ENCODE results near the gene COG6.

Gene COG6

GRCh38 chr13:39682310-39682709, 26.8 kb downstream of the COG6 start:
- no peak for DNase-seq

DNA sequence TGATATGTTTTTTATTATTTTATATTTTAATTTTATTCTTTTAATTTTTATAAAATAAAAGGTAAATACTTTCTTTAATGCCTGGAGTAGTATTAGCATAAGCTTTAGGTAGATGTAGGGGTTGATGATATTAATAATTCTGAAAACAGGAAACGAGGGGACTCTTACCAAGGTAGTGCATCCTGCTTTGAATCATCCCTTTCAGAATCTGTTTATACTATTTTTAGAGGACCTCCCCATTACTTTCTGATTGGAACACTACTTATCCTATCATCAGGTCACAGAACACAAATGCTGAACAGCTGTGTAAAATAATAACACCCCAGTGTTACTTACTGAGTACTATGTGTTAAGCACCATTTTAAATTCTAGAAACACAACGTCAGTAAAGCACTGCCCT, 27.3 kb downstream of the COG6 start:
- no peak for DNase-seq

DNA sequence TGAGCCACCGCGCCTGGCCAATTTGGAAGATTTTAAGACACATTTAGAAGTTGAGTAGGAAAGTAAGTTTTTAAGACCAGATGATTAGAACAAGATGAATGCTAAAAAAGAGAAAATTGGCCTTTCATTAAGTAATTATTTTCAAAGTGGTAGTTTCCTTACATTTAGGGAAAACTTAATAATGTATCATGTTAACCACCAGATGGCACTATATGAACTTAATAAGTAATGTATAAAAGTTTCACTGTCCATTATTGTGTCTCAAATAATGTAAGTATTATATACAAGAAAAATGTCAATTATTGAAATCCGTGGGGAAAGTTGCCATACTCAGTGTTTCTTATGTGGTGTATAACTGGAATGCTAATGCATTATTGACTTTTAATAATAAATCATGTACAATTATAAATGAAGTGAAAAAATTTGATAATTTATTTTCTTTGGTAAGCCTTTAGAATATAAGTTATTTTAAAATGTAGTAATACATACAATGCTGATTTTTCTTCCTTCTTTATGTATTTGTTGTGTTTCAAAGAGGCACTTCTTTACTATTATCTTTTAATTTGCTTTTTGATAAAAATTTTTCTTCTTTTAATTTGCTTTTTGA, 29.2 kb downstream of the COG6 start:
- peak; percentile 17 for DNase-seq

- peak; percentile 30 to 32 for DNase-seq
Observed at GRCh38 chr13:39685652-39686051, 30.2 kb downstream of the COG6 start.

DNA sequence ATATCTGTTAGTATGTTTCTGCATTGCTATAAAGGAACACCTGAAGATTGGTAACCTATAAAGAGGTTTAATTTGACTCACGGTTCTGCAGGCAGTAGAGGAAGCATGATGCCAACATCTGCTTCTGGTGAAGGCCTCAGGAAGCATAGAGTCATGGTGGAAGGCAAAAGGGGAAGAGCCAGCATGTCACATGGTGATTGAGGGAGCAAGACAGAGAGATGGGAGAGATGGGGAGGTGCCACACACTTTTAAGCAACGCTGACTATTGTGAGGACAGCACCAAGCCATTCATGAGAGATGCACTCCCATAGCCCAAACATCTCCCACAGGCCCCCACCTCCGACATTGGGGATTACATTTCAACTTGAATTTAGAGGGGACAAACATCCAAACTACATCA, 32.8 kb downstream of the COG6 start:
- peak; percentile 27 to 31 for DNase-seq

DNA sequence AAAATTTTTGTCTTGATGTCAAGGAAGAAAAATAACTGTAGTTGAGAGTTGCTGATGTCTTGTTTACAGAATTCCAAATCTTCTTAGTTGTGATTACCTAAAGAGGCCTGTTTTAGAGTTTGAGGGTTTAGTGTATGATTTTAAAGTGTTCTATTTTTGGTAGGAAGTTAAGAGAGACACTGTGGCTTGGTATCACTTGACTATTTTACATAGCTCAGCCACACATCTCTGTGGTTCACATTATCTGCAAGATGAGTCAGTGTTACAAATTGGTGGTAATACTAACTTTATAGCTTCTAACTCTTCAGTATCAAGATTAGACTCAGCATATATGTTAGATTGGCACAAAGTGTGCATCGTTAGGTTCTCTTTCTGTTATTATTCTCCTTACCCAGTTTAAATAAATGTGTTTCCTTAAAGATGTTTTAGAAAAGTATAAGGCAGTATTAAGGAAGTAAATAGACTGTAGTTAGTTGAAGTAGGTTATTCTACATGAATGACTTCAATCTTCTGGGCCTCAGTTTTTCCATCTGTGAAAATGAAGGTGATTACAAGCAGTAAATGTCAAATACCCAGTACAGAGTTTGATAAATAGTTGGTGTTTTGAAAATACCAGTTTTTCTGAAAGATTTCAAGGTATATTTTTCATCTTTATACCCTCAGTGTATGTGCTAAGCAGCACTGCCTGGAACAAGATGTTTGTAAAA, 33.4 kb downstream of the COG6 start:
- DNase-seq = peak; percentile 0 to 2

DNA sequence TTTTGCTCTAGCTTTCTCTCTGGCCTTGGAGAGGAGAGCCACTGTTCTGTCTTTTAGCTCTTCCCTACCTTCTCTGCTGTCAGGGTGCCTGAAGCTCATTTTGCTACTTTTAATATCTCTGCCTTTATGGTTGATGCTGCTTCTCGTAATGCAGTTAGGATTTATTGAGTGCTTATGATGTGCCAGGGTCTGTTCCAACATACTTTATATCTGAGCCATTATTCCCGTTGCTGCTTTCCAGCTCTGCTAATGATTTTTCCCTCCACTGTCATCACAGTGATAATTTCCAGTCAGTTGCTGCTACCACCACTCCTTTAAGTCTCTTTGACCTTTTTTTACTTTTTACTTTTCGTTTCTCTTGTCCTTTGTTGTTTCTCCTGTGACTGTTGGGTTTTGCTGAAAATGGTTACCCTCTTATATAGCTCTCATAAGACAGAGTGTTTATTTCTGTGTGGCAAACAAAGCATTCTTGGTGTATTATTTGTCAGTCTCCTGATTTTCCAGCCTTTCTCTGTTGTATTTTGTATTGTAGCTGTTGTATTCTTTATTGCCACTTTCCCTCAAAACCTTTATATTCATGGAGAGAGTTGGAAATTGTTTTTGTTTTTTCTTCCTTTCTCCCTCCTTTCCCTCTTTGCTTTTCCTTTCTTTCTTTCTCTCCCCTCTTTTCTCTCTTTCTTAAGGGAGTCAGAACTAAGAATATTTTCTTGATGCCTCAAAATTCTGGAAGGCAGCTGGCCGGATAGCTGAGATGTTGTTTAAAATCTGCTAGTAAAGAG, 37.4 kb downstream of the COG6 start:
- no peak for DNase-seq

GRCh38 chr13:39699274-39699673, 43.8 kb downstream of the COG6 start:
- no peak for DNase-seq

- no peak for DNase-seq
Observed at GRCh38 chr13:39712626-39713025, 57.2 kb downstream of the COG6 start.

DNA sequence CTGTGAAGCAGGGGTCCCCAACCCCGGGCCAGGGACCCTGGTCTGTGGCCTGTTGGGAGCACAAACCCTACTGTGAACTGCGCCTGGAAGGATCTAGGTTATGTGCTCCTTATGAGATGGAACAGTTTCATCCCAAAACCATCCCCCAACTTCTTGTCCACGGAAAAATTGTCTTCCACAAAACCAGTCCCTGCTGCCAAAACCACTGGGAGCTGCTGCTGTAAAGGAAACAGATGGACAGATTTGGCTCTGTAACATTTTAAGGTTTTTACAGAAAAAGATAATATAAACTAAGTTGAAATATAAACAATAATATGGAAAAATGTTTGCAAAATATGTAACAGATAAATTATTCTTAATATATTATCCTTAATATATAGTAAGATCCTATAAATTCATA, 73.7 kb downstream of the COG6 start:
- no peak for DNase-seq

DNA sequence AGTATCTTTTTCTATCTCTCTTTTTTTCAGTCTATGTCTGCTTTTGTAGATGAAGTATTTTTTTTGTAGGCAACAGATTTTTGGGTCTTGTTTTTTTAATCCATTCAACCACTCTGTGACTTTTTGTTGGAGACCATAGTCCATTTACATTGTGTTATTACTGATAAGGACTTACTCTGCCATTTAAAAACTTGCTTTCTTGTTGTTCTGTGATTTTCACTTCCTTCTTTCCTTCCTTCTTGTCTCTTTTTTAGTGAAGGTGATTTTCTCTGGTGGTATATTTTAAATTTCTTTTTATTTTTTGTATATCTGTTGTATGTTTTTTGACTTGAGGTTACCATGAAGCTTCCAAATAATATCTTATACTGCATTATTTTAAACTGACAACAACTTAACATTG, 79.5 kb downstream of the COG6 start:
- DNase-seq = no peak

DNA sequence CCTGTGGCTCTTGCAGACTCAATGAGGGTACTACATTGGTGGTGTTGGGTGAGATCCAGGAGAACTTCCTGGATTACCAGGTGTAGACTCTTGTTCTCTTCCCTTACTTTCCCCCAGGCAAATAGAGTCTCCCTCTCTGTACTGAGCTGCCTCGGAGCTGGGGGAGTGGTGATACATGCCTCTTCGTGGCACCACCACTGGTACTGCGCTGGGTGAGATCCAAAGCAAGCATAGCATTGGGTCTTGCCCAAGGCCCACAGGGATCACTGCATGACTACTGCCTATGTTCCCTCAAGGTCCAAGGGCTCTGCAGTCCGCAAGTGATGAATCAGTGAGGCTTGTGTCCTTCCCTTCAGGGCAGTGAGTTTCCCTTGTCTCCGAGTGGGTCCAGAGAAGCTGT, 81.6 kb downstream of the COG6 start:
- DNase-seq = no peak

DNA sequence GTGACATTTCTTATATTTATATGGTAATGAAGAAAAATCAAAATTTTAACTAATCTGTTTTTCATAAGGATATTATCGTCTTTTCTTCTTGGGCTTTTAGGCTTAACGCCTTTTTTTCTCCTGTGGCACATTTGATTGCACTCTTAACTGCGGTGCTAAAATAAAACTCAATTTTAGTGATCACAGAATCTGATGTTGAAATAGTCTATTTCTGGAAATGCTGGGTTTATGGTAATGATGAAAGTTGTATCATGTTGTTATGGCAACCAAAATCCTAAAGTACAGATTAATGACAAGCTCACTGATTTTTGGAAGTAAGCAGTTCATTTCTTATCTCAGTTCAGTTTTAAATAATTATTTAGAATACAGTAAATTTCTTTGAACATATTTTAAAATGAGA, 85.3 kb downstream of the COG6 start:
- no peak for DNase-seq

DNA sequence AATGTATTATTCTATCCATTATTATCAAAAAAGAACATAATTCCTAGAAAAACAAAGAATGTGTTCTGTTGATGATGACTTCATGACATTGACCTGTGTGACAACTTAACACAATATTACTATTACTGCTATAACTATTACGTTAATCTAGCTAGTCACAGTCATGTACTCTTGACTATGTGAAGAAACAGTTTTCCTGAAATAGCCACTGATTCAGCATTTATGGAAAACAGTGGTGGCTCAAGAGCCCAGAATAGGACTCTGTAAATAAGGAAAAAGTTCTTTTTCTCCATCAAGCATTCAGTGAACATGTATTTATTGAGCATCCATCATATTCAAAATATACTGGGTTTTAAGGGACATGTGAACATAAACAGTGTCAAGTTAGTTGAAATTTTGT, 93.5 kb downstream of the COG6 start:
- no peak for DNase-seq

- DNase-seq = no peak
Observed at GRCh38 chr13:39749528-39749927, 94.1 kb downstream of the COG6 start.

- no peak for DNase-seq
Observed at GRCh38 chr13:39751805-39752204, 96.3 kb downstream of the COG6 start.

DNA sequence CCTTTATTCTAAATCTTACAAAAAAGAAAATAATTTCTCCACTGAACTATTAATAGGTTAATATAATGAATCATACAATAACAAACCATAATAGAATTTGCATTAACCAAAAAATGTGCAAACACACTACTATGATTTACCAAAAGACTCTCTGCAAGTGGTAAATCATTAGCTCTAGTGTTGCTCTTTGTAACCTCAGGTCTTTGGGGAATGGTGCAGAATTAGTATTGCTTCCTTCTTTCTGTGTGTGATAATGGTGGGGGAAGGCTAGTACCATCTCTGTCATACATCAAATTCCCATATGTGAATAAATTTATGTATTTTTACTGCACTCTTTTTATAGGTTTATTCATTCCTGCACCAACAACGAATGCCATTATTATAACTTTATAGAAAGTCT, 105.1 kb downstream of the COG6 start:
- no peak for DNase-seq

- no peak for DNase-seq
Observed at GRCh38 chr13:39765801-39766463, 110.5 kb downstream of the COG6 start.

GRCh38 chr13:39766464-39767158, 111.1 kb downstream of the COG6 start:
- DNase-seq = no peak

DNA sequence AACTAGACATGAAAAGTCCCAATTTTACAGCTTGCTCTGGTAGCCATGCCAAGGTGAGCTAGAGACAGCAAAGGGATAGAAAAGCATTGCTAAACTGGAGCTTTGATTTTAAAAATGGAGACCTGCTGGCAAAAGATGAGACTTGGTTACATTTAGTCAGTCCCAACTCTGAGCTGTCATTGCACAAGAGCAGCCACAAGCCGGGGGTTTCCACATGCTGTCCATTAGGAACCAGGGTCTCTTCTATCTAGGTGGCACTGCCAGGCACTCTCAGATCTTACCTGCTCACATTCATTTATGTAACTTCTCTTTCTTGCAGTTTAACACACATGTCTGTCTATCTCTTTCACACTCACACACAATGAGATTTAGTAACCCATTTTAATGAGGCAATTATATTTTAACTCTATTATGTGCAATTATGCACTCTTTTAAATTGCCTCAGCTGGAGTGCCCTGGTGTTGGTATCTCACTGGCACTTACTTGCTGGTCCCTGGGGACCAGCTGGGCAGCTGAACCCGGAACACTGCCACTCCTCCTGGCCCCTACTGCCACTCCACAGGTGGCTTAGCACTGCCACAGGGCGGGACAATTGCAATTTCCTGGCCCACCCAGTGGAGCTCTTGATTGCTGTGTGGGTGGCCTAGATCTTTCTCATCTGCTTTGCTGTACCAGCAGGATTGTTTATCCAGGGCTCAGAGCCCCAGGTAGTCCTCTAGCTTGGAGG, 112.5 kb downstream of the COG6 start:
- DNase-seq = no peak

GRCh38 chr13:39768962-39769361, 113.5 kb downstream of the COG6 start:
- DNase-seq = no peak
